GM12878 (cell line): ENCODE data around the gene CLDN24. TPM values are rescaled to one million over a fixed set of nuclear protein-coding genes. Genes with fewer than 3 reads are reported as not detected.

ENCODE experiments used
- GABPA ChIP-seq: IDR thresholded peaks from 2 replicates; pipeline ENCODE4 v1.6.1; 2014; ENCODE audit warnings: antibody characterized with exemption, low read depth, mild to moderate bottlenecking, inconsistent platforms
- HDGF ChIP-seq: fragments of 450-650 bp; IDR thresholded peaks from 2 replicates; pipeline ENCODE4 v1.6.1; 2016; ENCODE audit warnings: antibody characterized with exemption
- POLR2AphosphoS2 ChIP-seq: IDR thresholded peaks from 2 replicates; pipeline ENCODE4 v1.6.1; 2011; ENCODE audit warnings: low read depth, mild to moderate bottlenecking, low read length, improper control_type of control experiment, moderate library complexity
- RUNX3 ChIP-seq: IDR thresholded peaks from 2 replicates; pipeline ENCODE4 v1.6.1; 2012; ENCODE audit warnings: low read length, inconsistent platforms
- polyA plus RNA-seq, 11 experiments: library from polyadenylated mRNA; depleted of rRNA in 4 of 11; unstranded in 6 of 11; stranded (reverse) in 5 of 11; fragments of >200 nt; fragmentation: Nextera tagmentation in 4 of 11; fragmentation: Illumina TruSeq in 1 of 11; extraction: Ambion mirVana in 4 of 11; extraction: Trizol in 1 of 11; gene quantifications; 1 replicate in 1 of 11; 2 replicates in 10 of 11; pipeline versions ENCODE4 v1.2.1 to v1.2.3, GENCODE V29; 2011 to 2016; ENCODE audit warnings: inconsistent platforms in 2 of 11, missing spikeins in 2 of 11, low read depth in 1 of 11
- total RNA-seq, 4 experiments: library from RNA; depleted of rRNA in 3 of 4; stranded (reverse); fragments of >200 nt in 3 of 4; fragmentation: Illumina TruSeq in 1 of 4; extraction: Trizol in 1 of 4; gene quantifications; 2 replicates each; pipeline versions ENCODE4 v1.2.1 to v1.2.3, GENCODE V29; 2013 to 2021
- TF ChIP-seq, protein P1 (sequence below): fragments of 450-650 bp; IDR thresholded peaks from 2 replicates; pipeline ENCODE4 v1.6.1; 2016; ENCODE audit warnings: mild to moderate bottlenecking, moderate library complexity, borderline replicate concordance
- TF ChIP-seq, protein P2 (sequence below): IDR thresholded peaks from 2 replicates; pipeline ENCODE4 v1.6.1; 2011; ENCODE audit warnings: low read depth, low read length, improper control_type of control experiment, borderline replicate concordance
- TF ChIP-seq, protein P3 (sequence below): fragments of 450-650 bp; IDR thresholded peaks from 2 replicates; pipeline ENCODE4 v1.6.1; 2018; ENCODE audit warnings: borderline replicate concordance, mild to moderate bottlenecking; ENCODE audit not compliant: partially characterized antibody
- TF ChIP-seq, protein P4 (sequence below): IDR thresholded peaks from 2 replicates; pipeline ENCODE4 v1.6.1; 2012; ENCODE audit warnings: mild to moderate bottlenecking, low read depth, low read length

CLDN24 gene
- total and polyA plus RNA-seq, 10 of the 15 experiments (the other 5 are each of a cell fraction or from before 2014, with no cell fraction given), result not detected

DNA sequence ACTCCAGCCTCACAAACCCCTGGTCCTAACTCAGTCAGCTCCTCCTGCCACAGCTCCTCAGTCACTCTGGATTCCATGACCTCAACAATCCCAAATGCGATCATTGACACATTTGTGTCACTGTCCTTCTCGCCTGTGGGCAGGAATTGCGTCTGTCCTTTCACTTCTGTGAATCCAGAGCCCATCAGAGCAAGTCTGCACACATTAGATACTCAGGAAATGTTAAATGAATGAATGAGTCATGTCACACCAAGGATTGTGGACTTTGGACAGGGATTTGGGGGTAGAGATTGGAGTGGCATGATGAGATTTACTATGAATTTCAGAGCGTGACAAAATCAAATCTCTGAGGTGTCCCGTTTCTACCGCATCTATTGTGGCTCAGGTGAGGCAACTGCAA is 11.8 kb upstream of the CLDN24 start (continued):
- TF ChIP-seq GABPA (no peak), RUNX3 (no peak), POLR2AphosphoS2 (no peak), HDGF (no peak)
- TF ChIP-seq, protein P1, sequence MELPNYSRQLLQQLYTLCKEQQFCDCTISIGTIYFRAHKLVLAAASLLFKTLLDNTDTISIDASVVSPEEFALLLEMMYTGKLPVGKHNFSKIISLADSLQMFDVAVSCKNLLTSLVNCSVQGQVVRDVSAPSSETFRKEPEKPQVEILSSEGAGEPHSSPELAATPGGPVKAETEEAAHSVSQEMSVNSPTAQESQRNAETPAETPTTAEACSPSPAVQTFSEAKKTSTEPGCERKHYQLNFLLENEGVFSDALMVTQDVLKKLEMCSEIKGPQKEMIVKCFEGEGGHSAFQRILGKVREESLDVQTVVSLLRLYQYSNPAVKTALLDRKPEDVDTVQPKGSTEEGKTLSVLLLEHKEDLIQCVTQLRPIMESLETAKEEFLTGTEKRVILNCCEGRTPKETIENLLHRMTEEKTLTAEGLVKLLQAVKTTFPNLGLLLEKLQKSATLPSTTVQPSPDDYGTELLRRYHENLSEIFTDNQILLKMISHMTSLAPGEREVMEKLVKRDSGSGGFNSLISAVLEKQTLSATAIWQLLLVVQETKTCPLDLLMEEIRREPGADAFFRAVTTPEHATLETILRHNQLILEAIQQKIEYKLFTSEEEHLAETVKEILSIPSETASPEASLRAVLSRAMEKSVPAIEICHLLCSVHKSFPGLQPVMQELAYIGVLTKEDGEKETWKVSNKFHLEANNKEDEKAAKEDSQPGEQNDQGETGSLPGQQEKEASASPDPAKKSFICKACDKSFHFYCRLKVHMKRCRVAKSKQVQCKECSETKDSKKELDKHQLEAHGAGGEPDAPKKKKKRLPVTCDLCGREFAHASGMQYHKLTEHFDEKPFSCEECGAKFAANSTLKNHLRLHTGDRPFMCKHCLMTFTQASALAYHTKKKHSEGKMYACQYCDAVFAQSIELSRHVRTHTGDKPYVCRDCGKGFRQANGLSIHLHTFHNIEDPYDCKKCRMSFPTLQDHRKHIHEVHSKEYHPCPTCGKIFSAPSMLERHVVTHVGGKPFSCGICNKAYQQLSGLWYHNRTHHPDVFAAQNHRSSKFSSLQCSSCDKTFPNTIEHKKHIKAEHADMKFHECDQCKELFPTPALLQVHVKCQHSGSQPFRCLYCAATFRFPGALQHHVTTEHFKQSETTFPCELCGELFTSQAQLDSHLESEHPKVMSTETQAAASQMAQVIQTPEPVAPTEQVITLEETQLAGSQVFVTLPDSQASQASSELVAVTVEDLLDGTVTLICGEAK, result no peak
- TF ChIP-seq, protein P2, sequence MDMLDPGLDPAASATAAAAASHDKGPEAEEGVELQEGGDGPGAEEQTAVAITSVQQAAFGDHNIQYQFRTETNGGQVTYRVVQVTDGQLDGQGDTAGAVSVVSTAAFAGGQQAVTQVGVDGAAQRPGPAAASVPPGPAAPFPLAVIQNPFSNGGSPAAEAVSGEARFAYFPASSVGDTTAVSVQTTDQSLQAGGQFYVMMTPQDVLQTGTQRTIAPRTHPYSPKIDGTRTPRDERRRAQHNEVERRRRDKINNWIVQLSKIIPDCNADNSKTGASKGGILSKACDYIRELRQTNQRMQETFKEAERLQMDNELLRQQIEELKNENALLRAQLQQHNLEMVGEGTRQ, result no peak
- TF ChIP-seq, protein P3, sequence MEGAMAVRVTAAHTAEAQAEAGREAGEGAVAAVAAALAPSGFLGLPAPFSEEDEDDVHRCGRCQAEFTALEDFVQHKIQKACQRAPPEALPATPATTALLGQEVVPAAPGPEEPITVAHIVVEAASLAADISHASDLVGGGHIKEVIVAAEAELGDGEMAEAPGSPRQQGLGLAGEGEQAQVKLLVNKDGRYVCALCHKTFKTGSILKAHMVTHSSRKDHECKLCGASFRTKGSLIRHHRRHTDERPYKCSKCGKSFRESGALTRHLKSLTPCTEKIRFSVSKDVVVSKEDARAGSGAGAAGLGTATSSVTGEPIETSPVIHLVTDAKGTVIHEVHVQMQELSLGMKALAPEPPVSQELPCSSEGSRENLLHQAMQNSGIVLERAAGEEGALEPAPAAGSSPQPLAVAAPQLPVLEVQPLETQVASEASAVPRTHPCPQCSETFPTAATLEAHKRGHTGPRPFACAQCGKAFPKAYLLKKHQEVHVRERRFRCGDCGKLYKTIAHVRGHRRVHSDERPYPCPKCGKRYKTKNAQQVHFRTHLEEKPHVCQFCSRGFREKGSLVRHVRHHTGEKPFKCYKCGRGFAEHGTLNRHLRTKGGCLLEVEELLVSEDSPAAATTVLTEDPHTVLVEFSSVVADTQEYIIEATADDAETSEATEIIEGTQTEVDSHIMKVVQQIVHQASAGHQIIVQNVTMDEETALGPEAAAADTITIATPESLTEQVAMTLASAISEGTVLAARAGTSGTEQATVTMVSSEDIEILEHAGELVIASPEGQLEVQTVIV, result no peak
- TF ChIP-seq, protein P4, sequence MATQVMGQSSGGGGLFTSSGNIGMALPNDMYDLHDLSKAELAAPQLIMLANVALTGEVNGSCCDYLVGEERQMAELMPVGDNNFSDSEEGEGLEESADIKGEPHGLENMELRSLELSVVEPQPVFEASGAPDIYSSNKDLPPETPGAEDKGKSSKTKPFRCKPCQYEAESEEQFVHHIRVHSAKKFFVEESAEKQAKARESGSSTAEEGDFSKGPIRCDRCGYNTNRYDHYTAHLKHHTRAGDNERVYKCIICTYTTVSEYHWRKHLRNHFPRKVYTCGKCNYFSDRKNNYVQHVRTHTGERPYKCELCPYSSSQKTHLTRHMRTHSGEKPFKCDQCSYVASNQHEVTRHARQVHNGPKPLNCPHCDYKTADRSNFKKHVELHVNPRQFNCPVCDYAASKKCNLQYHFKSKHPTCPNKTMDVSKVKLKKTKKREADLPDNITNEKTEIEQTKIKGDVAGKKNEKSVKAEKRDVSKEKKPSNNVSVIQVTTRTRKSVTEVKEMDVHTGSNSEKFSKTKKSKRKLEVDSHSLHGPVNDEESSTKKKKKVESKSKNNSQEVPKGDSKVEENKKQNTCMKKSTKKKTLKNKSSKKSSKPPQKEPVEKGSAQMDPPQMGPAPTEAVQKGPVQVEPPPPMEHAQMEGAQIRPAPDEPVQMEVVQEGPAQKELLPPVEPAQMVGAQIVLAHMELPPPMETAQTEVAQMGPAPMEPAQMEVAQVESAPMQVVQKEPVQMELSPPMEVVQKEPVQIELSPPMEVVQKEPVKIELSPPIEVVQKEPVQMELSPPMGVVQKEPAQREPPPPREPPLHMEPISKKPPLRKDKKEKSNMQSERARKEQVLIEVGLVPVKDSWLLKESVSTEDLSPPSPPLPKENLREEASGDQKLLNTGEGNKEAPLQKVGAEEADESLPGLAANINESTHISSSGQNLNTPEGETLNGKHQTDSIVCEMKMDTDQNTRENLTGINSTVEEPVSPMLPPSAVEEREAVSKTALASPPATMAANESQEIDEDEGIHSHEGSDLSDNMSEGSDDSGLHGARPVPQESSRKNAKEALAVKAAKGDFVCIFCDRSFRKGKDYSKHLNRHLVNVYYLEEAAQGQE, result no peak
